HepG2 (cell line): Measurements from ENCODE around the gene PEAK1.

Source experiments
- KDM3A ChIP-seq: IDR thresholded peaks from 2 replicates; pipeline ENCODE4 v1.6.1; 2018; ENCODE audit warnings: low read depth, missing compliant biosample characterization
- SP2 ChIP-seq: sonication (generic); formaldehyde crosslinking; IDR thresholded peaks from 2 replicates; pipeline ENCODE4 v1.5.1; 2020; ENCODE audit warnings: mild to moderate bottlenecking, missing genetic modification reagents
- ZFP41 ChIP-seq: sonication (generic); formaldehyde crosslinking; IDR thresholded peaks from 2 replicates; pipeline ENCODE4 v1.4.0; 2020; ENCODE audit warnings: mild to moderate bottlenecking, missing genetic modification reagents, borderline replicate concordance
- ZNF678 ChIP-seq: sonication (generic); formaldehyde crosslinking; IDR thresholded peaks from 2 replicates; pipeline ENCODE4 v1.4.0; 2020; ENCODE audit warnings: mild to moderate bottlenecking, missing genetic modification reagents
- TF ChIP-seq, protein P1 (sequence below): sonication (generic); formaldehyde crosslinking; IDR thresholded peaks from 2 replicates; pipeline ENCODE4 v1.8.1; 2023; ENCODE audit warnings: mild to moderate bottlenecking, inconsistent platforms, moderate library complexity, missing genetic modification reagents, borderline replicate concordance

GRCh38 chr15:77287385-77287784 is 132.5 kb downstream of the PEAK1 start:
- TF ChIP-seq ZFP41 (CRISPR knock-in tag) (no peak), KDM3A (CRISPR knock-in tag) (no peak), SP2 (CRISPR knock-in tag) (no peak), ZNF678 (CRISPR knock-in tag) (no peak)
- TF ChIP-seq, protein P1, sequence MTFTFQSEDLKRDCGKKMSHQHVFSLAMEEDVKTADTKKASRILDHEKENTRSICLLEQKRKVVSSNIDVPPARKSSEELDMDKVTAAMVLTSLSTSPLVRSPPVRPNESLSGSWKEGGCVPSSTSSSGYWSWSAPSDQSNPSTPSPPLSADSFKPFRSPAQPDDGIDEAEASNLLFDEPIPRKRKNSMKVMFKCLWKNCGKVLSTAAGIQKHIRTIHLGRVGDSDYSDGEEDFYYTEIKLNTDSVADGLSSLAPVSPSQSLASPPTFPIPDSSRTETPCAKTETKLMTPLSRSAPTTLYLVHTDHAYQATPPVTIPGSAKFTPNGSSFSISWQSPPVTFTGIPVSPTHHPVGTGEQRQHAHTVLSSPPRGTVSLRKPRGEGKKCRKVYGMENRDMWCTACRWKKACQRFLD (CRISPR knock-in tag): no peak
